Activated CD8-positive, alpha-beta memory T cell treated with anti-CD3 and anti-CD28 coated beads, Interleukin-2, amount 10 ng/mL, durations not matched to agents 7 days and 5 days (primary cell): ENCODE measurements around the gene ALKBH7. TPM values are rescaled to one million over a fixed set of nuclear protein-coding genes. Genes with fewer than 3 reads are reported as not detected.
"Not testable (repeated sequence)": the region's sequence is repeated elsewhere in the genome, so short reads cannot be mapped to it uniquely, and the experiment has no call there.

Source experiments
- ATAC-seq: fragments of 150-1000 bp; cut with Tn5 transposase; one replicate; pipeline ENCODE4 v1.10.0; 2021; ENCODE audit warnings: moderate library complexity
- CTCF ChIA-PET: fragments of 350-600 bp; sonication (Branson Sonifier 250); formaldehyde crosslinking; loops from one replicate; lab custom pipeline; 2021; ENCODE audit warnings: antibody characterized with exemption; lab: Charles Lee
- DNase-seq: peaks from one replicate; pipeline ENCODE4 v3.0.0-alpha.2; 2020
- H3K27ac Mint-ChIP-seq: one replicate; pipeline ENCODE4 v1.8.0; 2021; ENCODE audit warnings: mild to moderate bottlenecking, mixed read lengths
- H3K27me3 Mint-ChIP-seq: one replicate; pipeline ENCODE4 v1.8.0; 2021; ENCODE audit warnings: mixed read lengths
- H3K36me3 Mint-ChIP-seq: one replicate; pipeline ENCODE4 v1.8.0; 2021; ENCODE audit warnings: mild to moderate bottlenecking, mixed read lengths
- H3K4me1 Mint-ChIP-seq: one replicate; pipeline ENCODE4 v1.8.0; 2021; ENCODE audit warnings: mixed read lengths
- H3K4me3 Mint-ChIP-seq: one replicate; pipeline ENCODE4 v1.8.0; 2021; ENCODE audit warnings: mild to moderate bottlenecking, moderate library complexity, mixed read lengths
- H3K9me3 Mint-ChIP-seq: one replicate; pipeline ENCODE4 v1.8.0; 2022; ENCODE audit warnings: low read depth, mixed read lengths
- total RNA-seq, 2 experiments: library from RNA; stranded (reverse); gene quantifications; one replicate each; pipeline ENCODE4 v1.2.3, GENCODE V29; 2021

ALKBH7 gene, protein sequence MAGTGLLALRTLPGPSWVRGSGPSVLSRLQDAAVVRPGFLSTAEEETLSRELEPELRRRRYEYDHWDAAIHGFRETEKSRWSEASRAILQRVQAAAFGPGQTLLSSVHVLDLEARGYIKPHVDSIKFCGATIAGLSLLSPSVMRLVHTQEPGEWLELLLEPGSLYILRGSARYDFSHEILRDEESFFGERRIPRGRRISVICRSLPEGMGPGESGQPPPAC
- total RNA-seq, result 10 to 100 TPM; 31.9 to 45.8 TPM

DNA sequence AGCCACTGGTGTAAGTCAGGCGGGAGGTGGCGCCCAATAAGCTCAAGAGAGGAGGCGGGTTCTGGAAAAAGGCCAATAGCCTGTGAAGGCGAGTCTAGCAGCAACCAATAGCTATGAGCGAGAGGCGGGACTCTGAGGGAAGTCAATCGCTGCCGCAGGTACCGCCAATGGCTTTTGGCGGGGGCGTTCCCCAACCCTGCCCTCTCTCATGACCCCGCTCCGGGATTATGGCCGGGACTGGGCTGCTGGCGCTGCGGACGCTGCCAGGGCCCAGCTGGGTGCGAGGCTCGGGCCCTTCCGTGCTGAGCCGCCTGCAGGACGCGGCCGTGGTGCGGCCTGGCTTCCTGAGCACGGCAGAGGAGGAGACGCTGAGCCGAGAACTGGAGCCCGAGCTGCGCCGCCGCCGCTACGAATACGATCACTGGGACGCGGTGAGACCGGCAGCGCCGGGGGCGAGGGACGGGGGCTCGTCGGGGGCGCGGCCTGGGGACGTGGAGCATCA is at the start of gene ALKBH7:
TSS of gene ALKBH7 (plus strand) at position 201 of the 502 bp plus-strand sequence. CDS start at position 228, 27 bp downstream.
- CTCF ChIA-PET, result interaction anchor here (0.9 to 2.2 kb wide), 6 partner anchors 11 to 364 kb away, joined by 3 to 11 read pairs (median 6); partner anchors contain the start of genes CLPP and KHSRP
- peak within 1 kb of the TSS; percentile 75 for H3K4me3 Mint-ChIP-seq
- H3K27ac Mint-ChIP-seq, result peak within 1 kb of the TSS; percentile 93
- H3K27me3 Mint-ChIP-seq, result no peaks in the 10 kb centered on the region
- DNase-seq, result peak; percentile 99
- no peaks in the 10 kb centered on the region for H3K9me3 Mint-ChIP-seq
- ATAC-seq, result peak; percentile 84
- peaks cover 17% of the 10 kb centered on the region for H3K4me1 Mint-ChIP-seq
- peaks cover 8% of the 10 kb centered on the region for H3K36me3 Mint-ChIP-seq

DNA sequence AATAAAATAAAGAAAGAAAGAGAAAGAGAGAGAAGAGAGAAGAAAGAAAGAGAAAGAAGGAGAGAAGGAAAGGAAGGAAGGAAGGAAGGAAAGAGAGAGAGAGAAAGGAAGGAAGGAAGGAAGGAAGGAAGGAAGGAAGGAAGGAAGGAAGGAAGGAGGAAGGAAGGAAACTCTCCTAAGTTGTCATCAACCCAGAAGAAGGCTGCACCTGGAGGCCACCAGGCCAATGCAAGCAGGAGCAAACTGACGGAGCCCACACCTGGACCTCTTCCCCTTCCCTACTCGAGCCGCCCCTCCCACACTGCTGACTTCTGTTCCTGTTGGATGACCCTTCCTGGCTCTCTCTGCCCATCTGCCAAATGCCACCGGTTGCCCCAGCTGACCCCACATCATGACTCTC is 47.8 kb upstream of the ALKBH7 start:
- ATAC-seq (no peak), DNase-seq (no peak)
- Mint-ChIP-seq H3K4me1 (no peaks in the 10 kb centered on the region), H3K9me3 (no peaks in the 10 kb centered on the region), H3K27me3 (no peaks in the 10 kb centered on the region), H3K36me3 (no peaks in the 10 kb centered on the region), H3K4me3 (no peak overlapping the region), H3K27ac (no peak overlapping the region)
- CTCF ChIA-PET, result no interaction called here

DNA sequence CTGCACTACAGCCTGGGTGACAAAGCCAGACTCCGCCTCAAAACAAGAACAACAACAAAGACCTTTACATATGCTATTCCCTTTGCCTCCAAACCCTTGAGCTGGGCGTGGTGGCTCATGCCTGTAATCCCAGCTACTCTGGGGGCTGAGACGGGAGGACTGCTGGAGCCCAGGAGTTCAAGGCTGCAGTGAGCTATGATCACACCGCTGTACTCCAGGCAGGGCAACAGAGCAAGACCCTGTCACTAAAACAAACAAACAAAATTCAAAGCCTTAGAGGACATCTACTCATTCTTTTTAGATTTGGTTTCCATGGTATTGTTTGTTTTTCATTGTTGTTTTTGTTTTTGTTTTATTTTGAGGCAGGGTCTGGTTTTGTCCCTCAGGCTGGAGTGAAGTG is 47.0 kb upstream of the ALKBH7 start:
- Mint-ChIP-seq H3K4me3 (no peak overlapping the region), H3K9me3 (no peaks in the 10 kb centered on the region), H3K4me1 (no peaks in the 10 kb centered on the region), H3K27me3 (no peaks in the 10 kb centered on the region), H3K27ac (no peak overlapping the region), H3K36me3 (no peaks in the 10 kb centered on the region)
- ATAC-seq (no peak), DNase-seq (no peak)
- CTCF ChIA-PET, result no interaction called here

DNA sequence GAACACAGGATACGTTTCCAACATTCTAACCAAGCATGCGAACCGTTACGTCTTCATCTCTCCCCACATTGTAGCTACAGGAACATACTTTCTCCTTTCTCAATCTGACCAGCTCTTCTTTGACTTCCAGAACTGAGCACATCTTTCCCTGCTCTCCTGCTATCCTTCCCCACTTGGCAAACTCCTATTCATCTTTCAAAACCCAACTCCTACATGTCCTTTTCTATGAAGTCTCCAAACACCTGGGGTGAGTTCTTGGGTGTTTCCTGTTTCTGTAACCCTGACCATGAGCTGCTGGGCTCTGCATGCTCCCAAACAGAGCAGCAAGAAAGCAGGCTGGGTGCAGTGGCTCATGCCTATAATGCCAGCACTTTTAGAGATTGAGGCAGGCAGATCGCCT is 45.8 kb upstream of the ALKBH7 start:
- no peaks in the 10 kb centered on the region for H3K36me3 Mint-ChIP-seq
- no peak overlapping the region for H3K4me3 Mint-ChIP-seq
- DNase-seq, result no peak
- no peaks in the 10 kb centered on the region for H3K9me3 Mint-ChIP-seq
- no peak for ATAC-seq
- H3K27me3 Mint-ChIP-seq, result no peaks in the 10 kb centered on the region
- CTCF ChIA-PET, result interaction anchor here (0.5 to 1.6 kb wide), 3 partner anchors 26 to 441 kb away, joined by 3 to 4 read pairs (median 4); no protein-coding TSS in a partner anchor
- H3K27ac Mint-ChIP-seq, result no peak overlapping the region
- no peaks in the 10 kb centered on the region for H3K4me1 Mint-ChIP-seq

DNA sequence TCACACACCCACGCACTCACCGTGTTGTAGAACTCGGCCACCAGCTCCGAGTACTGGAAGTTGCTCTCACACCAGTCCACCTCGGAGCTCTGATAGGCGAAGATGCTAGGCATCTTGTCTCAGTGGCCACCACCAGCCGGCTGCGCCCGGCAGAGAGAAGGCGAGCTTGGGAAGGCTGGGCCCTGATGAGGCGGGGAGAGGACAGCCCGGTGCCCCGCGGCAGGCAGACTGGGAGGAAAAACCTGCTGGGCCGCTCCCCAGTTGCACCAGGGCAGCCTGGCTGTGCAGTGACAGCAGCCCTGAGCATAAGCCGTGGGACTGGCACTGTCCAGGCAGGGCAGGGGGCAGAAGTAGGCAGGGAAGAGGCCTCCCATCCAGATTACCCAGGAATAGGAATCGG is 39.2 kb upstream of the ALKBH7 start, which contains the start of gene ACER1:
TSS of gene ACER1 (minus strand) at position 174 of the 400 bp plus-strand sequence. CDS start at position 113, 61 bp downstream.
- Mint-ChIP-seq H3K9me3 (no peaks in the 10 kb centered on the region), H3K36me3 (no peaks in the 10 kb centered on the region), H3K4me3 (no peak within 1 kb of the TSS), H3K27me3 (no peaks in the 10 kb centered on the region), H3K27ac (no peak within 1 kb of the TSS), H3K4me1 (no peaks in the 10 kb centered on the region)
- ATAC-seq (no peak), DNase-seq (no peak)
- CTCF ChIA-PET, result no interaction called here

DNA sequence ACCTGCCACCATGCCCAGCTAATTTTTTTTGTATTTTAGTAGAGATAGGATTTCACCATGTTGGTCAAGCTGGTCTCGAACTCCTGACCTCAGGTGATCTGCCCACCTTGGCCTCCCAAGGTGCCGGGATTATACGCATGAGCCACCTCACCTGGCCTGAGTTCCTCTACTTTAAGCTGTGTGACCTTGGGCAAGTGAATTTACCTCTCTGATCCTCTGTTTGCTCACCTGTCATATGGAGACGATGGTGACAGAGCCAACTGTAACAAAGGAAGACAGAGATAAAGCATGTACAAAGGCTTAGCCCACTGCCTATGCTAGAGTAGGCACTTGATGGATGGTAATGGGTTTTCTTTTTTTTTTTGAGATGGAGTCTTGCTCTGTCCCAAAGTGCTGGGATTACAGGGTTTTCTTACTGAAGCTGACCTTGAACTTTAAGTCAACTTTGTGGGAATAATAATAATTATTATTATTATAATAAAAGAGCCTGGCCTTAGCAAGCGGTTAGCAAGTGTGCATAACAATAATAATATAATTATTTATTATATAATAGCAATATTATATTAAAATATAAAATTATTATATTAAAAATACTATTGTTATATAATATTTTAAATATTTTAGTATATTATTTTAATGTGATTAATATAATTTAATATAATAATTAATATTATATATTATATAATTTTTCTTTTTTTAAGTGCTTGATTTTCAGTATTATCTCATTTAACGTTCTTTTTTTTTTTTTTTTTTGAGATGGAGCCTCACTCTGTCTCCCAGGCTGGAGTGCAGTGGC is 37.9 kb upstream of the ALKBH7 start:
- Mint-ChIP-seq H3K4me3 (no peak overlapping the region), H3K4me1 (no peaks in the 10 kb centered on the region), H3K36me3 (no peaks in the 10 kb centered on the region), H3K27ac (no peak overlapping the region), H3K27me3 (no peaks in the 10 kb centered on the region), H3K9me3 (no peaks in the 10 kb centered on the region)
- no peak for DNase-seq
- no peak for ATAC-seq
- CTCF ChIA-PET, result interaction anchor here (0.8 kb wide), 1 partner anchor 286 kb away, joined by 3 read pairs; no protein-coding TSS in a partner anchor

DNA sequence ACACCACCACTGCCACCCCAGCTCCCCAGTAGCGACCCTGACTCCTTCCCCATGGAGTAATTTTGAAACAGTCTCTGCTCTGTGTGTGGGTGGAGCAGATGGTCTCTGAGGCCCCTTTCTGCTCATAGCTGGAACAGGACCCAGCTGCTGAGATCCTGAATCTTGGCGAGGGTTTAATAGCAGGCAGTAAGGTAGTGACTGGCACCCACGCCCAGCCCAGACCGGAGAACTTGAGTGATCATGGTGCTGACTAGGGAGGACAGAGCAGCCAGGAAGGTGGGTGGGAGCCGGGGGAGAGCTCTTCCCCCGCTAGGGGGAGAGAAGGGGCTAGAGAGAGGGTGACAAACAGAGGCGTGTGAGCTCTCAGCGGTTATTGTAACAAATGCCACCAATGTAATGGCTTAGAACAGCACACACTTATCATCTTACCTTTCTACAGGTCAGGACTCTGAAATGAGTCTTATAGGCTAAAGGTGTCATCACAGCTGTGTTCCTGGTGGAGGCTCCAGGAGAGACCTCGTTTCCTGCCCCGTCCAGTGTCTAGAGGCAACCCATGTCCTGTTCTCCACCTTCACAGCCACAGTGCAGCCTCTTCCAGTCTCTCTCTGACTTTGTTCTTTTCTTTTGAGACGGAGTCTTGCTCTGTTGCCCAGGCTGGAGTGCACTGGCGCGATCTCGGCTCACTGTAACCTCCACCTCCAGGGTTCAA is 31.9 kb upstream of the ALKBH7 start:
- ATAC-seq (no peak), DNase-seq (no peak)
- Mint-ChIP-seq H3K27ac (no peak overlapping the region), H3K4me3 (no peak overlapping the region), H3K27me3 (no peaks in the 10 kb centered on the region), H3K9me3 (no peaks in the 10 kb centered on the region), H3K36me3 (peaks cover 7% of the 10 kb centered on the region), H3K4me1 (peaks cover 3% of the 10 kb centered on the region)
- CTCF ChIA-PET, result interaction anchor here (0.8 kb wide), 1 partner anchor 122 kb away, joined by 3 read pairs; no protein-coding TSS in a partner anchor

DNA sequence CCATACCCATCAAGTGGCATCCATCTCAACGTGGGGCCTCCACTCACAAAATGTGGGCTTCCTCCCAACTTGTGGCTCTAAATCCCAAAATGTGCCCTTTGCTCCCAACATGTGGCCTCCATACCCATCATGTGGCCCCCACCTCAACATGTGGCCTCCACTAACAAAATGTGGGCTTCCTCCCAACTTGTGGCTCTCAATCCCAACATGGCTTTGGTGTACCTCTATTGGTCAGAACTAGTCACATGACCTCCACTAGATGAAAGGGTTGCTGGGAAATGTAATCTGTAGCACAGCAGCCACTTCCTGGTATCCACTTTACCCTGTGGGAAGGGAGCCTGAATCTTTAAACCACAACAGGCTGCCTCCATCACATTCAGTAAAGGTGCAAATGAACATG is 29.1 kb upstream of the ALKBH7 start:
- ATAC-seq, result no peak

DNA sequence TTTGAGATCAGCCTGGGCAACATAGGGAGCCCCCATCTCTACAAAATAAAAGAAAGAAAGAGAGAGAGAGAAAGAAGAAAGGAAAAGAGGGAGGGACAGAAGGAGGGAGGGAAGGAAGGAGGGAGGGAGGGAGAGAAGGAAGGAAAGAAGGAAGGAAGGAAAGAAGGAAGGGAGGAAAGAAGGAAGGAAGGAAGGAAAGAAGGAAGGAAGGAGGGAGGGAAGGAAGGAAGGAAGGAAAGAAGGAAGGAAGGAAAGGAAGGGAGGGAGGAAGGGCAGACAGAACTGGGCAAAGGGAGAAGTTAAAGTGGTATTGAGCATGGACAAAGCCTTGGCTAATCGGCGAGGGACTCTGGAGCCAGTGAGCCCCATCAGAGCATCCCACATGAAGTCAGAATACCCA is 23.3 kb upstream of the ALKBH7 start:
- not testable (repeated sequence) for H3K27me3 Mint-ChIP-seq, ATAC-seq, H3K9me3 Mint-ChIP-seq, H3K27ac Mint-ChIP-seq, H3K4me3 Mint-ChIP-seq, DNase-seq, H3K4me1 Mint-ChIP-seq, H3K36me3 Mint-ChIP-seq
- CTCF ChIA-PET, result interaction anchor here (0.8 kb wide), 1 partner anchor 357 kb away, joined by 3 read pairs; no protein-coding TSS in a partner anchor

More for the DNA sequence above, 29.1 kb upstream of the ALKBH7 start:
- H3K4me3 Mint-ChIP-seq, result no peak overlapping the region
- no peaks in the 10 kb centered on the region for H3K9me3 Mint-ChIP-seq
- CTCF ChIA-PET, result no interaction called here
- H3K27me3 Mint-ChIP-seq, result no peaks in the 10 kb centered on the region
- no peak overlapping the region for H3K27ac Mint-ChIP-seq
- no peak for DNase-seq
- peaks cover 3% of the 10 kb centered on the region for H3K4me1 Mint-ChIP-seq
- peaks cover 7% of the 10 kb centered on the region for H3K36me3 Mint-ChIP-seq

DNA sequence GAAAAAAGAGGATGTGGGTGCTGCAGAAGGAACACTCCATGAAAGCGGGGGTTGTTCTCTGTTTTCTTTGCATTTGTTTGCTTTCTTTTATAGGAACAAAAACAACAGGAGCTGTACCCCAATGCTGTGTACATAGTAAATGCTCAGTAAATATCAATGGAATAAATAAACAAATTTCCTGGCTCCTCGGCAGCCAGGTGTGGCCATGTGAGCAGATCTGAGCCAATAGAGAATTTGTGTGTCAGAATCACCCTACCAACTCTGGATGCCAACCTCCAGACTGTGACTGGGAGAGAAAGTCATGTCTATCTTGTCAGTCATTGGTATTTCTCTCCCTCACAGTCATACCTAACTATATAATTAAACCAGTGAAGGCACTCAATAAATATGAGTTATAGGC is 21.9 kb upstream of the ALKBH7 start:
- no peak for ATAC-seq
- CTCF ChIA-PET, result no interaction called here
- no peak overlapping the region for H3K27ac Mint-ChIP-seq

DNA sequence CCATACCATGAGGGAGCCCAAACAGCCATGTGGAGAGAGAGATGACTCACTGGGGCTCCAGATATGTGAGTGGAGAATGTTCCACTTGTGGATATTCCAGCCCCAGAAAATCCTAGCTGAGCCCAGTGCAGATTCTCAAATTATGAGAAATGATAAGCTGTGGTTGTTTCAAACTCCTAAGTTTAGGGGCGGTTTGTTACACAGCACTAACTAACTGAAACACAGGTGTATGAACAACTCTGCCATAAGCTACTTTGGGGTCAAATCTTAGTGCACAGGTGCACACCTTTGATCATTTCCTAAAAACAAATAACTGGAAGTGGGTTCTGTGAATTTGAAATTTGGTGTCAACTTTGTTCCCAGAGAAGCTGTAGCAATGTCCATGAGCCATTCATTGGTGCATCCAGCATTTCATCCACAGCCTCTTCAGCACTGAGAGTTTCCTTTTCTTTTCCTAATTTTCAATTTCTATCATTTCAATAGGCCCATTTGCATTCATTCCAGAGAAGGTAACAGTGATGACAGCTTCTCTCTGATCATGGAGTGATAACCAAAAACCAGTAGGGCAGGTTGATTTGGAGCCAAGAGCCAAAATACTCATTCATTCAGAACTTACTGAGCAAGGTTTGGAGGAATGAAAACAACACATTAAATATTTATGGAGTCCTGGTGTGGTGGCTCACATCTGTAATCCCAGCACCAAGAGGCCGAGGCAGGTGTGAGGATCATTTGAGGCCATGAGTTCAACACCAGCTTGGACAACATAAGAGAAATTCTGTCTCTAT is 20.0 kb upstream of the ALKBH7 start:
- CTCF ChIA-PET, result interaction anchor here (0.8 to 1.3 kb wide), 3 partner anchors 53 to 538 kb away, joined by 3 read pairs; no protein-coding TSS in a partner anchor
- Mint-ChIP-seq H3K27ac (no peak overlapping the region), H3K4me1 (no peaks in the 10 kb centered on the region)

More for the DNA sequence above, 21.9 kb upstream of the ALKBH7 start:
- H3K4me1 Mint-ChIP-seq, result no peaks in the 10 kb centered on the region
- no peak for DNase-seq
- H3K27me3 Mint-ChIP-seq, result no peaks in the 10 kb centered on the region
- no peaks in the 10 kb centered on the region for H3K36me3 Mint-ChIP-seq
- no peak overlapping the region for H3K4me3 Mint-ChIP-seq
- H3K9me3 Mint-ChIP-seq, result no peaks in the 10 kb centered on the region

DNA sequence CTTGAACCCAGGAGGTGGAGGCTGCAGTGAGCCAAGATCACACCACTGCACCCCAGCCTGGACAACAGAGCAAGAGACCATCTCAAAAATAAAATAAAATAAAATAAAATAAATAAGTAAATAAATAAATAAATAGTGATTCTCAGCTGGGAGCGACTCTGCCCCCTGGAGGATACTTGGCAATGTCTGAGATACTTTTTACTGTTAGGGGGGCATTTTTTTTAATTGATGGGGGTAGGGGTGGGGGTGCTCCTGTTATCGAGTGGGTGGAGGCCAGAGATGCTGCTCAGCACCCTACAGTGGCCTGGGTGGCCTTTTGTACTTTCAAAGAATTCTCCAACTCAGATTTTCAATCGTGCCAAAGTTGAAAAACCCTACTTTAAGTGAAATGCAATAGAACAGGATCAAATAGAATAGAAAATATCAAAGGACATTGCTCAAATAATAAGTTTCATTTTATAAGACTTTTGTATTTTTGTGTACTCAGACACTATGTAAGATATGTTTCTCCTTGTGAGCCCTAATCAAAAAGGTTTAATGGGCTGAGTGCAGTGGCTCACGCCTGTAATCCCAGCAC is 18.4 kb upstream of the ALKBH7 start:
- no peaks in the 10 kb centered on the region for H3K27me3 Mint-ChIP-seq
- no peak overlapping the region for H3K27ac Mint-ChIP-seq
- no peak overlapping the region for H3K4me3 Mint-ChIP-seq
- no peaks in the 10 kb centered on the region for H3K4me1 Mint-ChIP-seq
- ATAC-seq, result no peak
- CTCF ChIA-PET, result interaction anchor here (1.2 kb wide), 1 partner anchor 228 kb away, joined by 4 read pairs; no protein-coding TSS in a partner anchor
- DNase-seq, result no peak
- H3K9me3 Mint-ChIP-seq, result no peaks in the 10 kb centered on the region
- H3K36me3 Mint-ChIP-seq, result no peaks in the 10 kb centered on the region

More for the DNA sequence above, 20.0 kb upstream of the ALKBH7 start:
- DNase-seq (no peak), ATAC-seq (no peak)
- no peaks in the 10 kb centered on the region for H3K9me3 Mint-ChIP-seq
- H3K36me3 Mint-ChIP-seq, result no peaks in the 10 kb centered on the region
- no peak overlapping the region for H3K4me3 Mint-ChIP-seq
- H3K27me3 Mint-ChIP-seq, result no peaks in the 10 kb centered on the region
